GM21526 (cell line): ENCODE data around the gene TRPT1.

ENCODE experiments used
- ATAC-seq: cut with Tn5 transposase; IDR thresholded peaks from one replicate; pipeline ENCODE4 v1.9.1; 2021; ENCODE audit warnings: moderate library complexity; ENCODE audit not compliant: unreplicated experiment, low FRiP score

Gene TRPT1

DNA sequence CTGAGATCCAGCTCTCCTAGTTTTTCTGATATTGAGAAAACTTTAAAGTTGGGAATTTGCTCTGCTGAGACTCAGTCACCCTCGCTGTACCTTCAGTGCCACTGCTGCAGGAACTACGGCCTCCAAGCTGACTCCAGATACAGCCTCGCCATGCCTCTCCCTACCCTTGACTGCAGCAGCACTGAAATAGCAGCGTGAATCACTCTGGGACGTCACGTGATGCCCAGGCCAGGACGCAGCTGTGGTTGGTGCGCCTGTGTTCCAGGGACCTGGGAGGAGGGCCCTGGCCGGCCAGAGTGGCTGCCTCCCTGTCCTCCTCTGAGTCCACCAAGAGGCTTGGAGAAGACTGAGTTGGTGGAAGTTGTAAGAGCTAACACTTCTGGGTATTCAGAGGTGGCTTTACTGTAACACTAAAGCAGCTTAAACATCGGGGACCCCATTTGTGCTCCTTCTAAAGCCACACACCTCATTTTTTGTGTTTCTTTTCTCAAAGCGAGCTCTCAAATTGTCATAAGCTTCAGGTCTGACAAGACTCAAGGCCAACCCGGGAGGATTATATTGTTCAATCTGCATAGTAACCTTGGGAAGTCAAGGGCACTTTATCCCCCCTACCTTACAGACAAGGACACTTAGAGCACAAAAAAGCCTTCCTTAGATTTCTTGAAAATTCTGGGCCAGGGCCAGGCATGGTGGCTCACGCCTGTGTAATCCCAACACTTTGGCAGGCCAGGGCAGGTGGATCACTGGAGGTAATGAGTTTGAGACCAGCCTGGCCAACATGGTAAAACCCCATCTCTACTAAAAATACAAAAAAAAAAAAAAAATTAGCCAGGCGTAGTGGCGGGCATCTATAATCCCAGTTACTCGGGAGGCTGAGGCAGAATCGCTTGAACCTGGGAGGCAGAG is 44.2 kb downstream of the TRPT1 start:
- ATAC-seq, result no peak

DNA sequence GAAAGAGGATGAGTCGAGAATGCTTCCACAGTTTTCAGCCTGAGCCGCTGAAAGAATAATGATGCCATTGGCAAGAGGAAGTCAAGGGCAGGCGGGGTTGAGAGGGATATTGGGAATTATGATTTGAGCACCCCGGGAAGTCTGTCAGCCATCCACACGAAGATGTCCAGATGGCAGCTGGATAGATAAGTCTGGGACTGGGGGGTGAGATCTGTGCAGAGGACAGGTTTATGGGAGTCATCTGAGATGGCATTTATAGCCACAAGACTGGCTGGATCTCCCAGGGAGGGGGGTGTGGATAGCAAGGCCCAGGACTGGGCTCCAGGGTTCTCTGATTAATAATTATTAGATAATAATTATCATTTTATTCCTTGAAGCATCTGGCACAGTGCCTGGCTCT is 45.1 kb downstream of the TRPT1 start:
- ATAC-seq, result no peak

DNA sequence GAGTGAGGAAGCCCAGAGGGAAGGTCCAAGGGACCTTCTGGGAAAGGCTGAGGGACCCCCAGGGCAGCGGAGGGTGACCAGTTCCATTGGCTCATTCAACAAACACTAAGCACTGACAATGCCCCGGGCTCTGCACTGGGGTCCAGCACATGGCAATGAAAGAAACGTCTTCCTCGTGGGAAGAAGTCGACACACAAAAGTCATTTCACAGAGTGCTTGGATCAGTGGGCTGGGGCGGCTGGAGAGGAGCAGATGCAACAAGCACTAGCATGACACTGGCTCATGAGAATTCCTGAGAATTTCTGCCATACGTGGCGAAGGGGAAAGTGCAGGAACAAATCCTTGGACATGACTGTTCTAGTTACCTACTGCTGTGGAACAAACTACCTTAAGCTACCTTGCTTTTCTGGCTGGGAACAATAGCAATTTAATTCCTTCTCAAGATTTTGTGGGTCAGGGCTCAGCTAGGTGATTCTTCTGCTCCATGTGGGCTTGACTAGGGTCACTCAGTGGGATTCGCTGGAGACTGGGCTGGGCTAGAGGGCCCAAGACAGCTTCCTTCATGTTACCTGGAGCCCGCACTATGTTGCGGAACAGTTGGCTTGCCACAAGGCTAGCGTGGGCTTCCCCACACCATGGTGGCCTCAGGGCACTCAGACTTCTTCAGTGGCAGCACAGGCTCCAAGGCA is 46.9 kb downstream of the TRPT1 start:
- no peak for ATAC-seq

DNA sequence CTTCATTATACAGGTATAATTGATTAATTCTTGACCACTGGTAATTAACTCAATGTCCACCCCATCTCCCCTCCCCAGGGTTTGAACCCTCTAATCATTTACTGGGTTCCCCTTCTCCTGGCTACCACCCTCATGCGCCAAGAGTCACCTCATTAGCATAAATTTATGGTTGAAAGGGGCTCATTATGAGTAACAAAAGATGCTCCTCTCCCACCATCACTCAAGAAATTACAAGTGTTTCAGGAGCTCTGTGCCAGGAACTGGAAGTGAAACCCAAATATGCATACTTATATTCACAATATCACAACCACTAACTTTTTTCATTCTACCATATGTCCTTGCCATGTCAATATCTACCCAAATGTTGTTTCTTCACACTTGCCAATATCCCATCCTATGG is 47.8 kb downstream of the TRPT1 start:
- no peak for ATAC-seq

DNA sequence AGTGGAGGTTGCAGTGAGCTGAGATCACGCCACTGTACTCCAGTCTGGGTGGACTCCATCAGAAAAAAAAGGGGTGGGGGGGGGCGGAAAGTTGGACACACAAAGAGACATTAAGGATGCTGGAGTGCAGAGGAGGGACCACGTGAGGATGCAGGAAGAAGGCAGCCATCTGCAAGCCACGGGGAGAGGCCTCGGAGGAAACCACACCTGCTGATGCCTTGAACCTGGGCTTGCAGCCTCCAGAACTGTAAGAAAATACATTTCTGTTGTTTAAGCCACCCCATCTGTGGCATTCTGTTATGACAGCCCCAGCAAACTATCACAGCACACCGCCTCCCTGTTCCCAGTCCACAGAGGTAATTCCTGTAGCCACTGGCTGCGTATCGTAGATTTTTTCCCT is 49.2 kb downstream of the TRPT1 start:
- ATAC-seq, result no peak
